ENCODE results near the gene B3GNT4. TPM values are rescaled to one million over a fixed set of nuclear protein-coding genes. Genes with fewer than 3 reads are reported as not detected.

B3GNT4 gene
- total RNA-seq, 2 donors from 2014 or later = 1.6 to 1.8 TPM

- no peak overlapping the region for H3K27ac Mint-ChIP-seq
- Histone ChIP-seq H3K27ac (ENCODE audit: low read depth, low read length) (no peak overlapping the region), H3K27me3 (ENCODE audit: control insufficient read depth, insufficient read depth, low read length, poor library complexity, severe bottlenecking) (peaks cover 17% of the 10 kb centered on the region), H3K36me3 (ENCODE audit: control insufficient read depth, insufficient read depth, low read length) (peaks cover 49% of the 10 kb centered on the region), H3K9me3 (ENCODE audit: control insufficient read depth, low read length) (no peaks in the 10 kb centered on the region), H3K4me3 (ENCODE audit: low read length) (no peak overlapping the region), H3K4me1 (ENCODE audit: control insufficient read depth, insufficient read depth, low read length) (no peaks in the 10 kb centered on the region), H3K9ac (ENCODE audit: extremely low read depth, low read length, poor library complexity, severe bottlenecking) (no peak overlapping the region)
- DNase-seq = peak; percentile 50
- peaks cover 38% of the 10 kb centered on the region for H3K27me3 Mint-ChIP-seq (ENCODE audit: insufficient read depth)
- no peak for TF ChIP-seq CTCF (conservative IDR thresholded peaks at IDR 0.05)
- WGBS, 2 experiments (ENCODE audit: insufficient coverage in 1 of 2, insufficient read length in 1 of 2) = 81 to 97% methylated on average over 6 to 7 of the region's 8 CpGs
- H3K9me3 Mint-ChIP-seq = no peaks in the 10 kb centered on the region
- peaks cover 5% of the 10 kb centered on the region for H3K4me1 Mint-ChIP-seq
- H3K36me3 Mint-ChIP-seq (ENCODE audit: low read depth) = peaks cover 35% of the 10 kb centered on the region
- H3K4me3 Mint-ChIP-seq = no peak overlapping the region
Observed at GRCh38 chr12:122206976-122207375, 3.5 kb downstream of the B3GNT4 start.

GRCh38 chr12:122207391-122207790, 3.9 kb downstream of the B3GNT4 start:
- no peaks in the 10 kb centered on the region for H3K4me1 ChIP-seq (ENCODE audit: control insufficient read depth, insufficient read depth, low read length)
- H3K4me3 ChIP-seq (ENCODE audit: low read length) = no peak overlapping the region
- H3K27ac ChIP-seq (ENCODE audit: low read depth, low read length) = no peak overlapping the region
- H3K27me3 ChIP-seq (ENCODE audit: control insufficient read depth, insufficient read depth, low read length, poor library complexity, severe bottlenecking) = peaks cover 17% of the 10 kb centered on the region
- Mint-ChIP-seq H3K4me3 (no peak overlapping the region), H3K36me3 (ENCODE audit: low read depth) (peaks cover 40% of the 10 kb centered on the region), H3K27me3 (ENCODE audit: insufficient read depth) (peaks cover 35% of the 10 kb centered on the region), H3K4me1 (peaks cover 5% of the 10 kb centered on the region), H3K27ac (no peak overlapping the region), H3K9me3 (no peaks in the 10 kb centered on the region)
- no peak for DNase-seq
- TF ChIP-seq CTCF (conservative IDR thresholded peaks at IDR 0.05) = no peak
- peaks cover 53% of the 10 kb centered on the region for H3K36me3 ChIP-seq (ENCODE audit: control insufficient read depth, insufficient read depth, low read length)
- no peaks in the 10 kb centered on the region for H3K9me3 ChIP-seq (ENCODE audit: control insufficient read depth, low read length)
- no peak overlapping the region for H3K9ac ChIP-seq (ENCODE audit: extremely low read depth, low read length, poor library complexity, severe bottlenecking)
- WGBS, 2 experiments (ENCODE audit: insufficient coverage in 1 of 2, insufficient read length in 1 of 2) = 96 to 97% methylated on average over 5 to 8 of the region's 8 CpGs

- H3K9ac ChIP-seq (ENCODE audit: extremely low read depth, low read length, poor library complexity, severe bottlenecking) = no peak overlapping the region
- Mint-ChIP-seq H3K27me3 (ENCODE audit: insufficient read depth) (peaks cover 28% of the 10 kb centered on the region), H3K9me3 (no peaks in the 10 kb centered on the region), H3K27ac (no peak overlapping the region), H3K4me1 (peaks cover 3% of the 10 kb centered on the region), H3K4me3 (no peak overlapping the region), H3K36me3 (ENCODE audit: low read depth) (peaks cover 43% of the 10 kb centered on the region)
- H3K9me3 ChIP-seq (ENCODE audit: control insufficient read depth, low read length) = no peaks in the 10 kb centered on the region
- H3K27me3 ChIP-seq (ENCODE audit: control insufficient read depth, insufficient read depth, low read length, poor library complexity, severe bottlenecking) = peaks cover 17% of the 10 kb centered on the region
- H3K4me3 ChIP-seq (ENCODE audit: low read length) = no peak overlapping the region
- no peak for TF ChIP-seq CTCF (conservative IDR thresholded peaks at IDR 0.05)
- H3K4me1 ChIP-seq (ENCODE audit: control insufficient read depth, insufficient read depth, low read length) = no peaks in the 10 kb centered on the region
- H3K27ac ChIP-seq (ENCODE audit: low read depth, low read length) = no peak overlapping the region
- WGBS, 2 experiments (ENCODE audit: insufficient coverage in 1 of 2, insufficient read length in 1 of 2) = 95 to 97% methylated on average over 18 of the region's 18 CpGs
- H3K36me3 ChIP-seq (ENCODE audit: control insufficient read depth, insufficient read depth, low read length) = peaks cover 61% of the 10 kb centered on the region
- DNase-seq = no peak
Observed at GRCh38 chr12:122208073-122208820, 4.7 kb downstream of the B3GNT4 start.
